GM18873 (cell line): ENCODE data around the gene HSBP1.

Experiments used
- ATAC-seq: cut with Tn5 transposase; IDR thresholded peaks from one replicate; pipeline ENCODE4 v1.9.1; 2021; ENCODE audit warnings: mild to moderate bottlenecking, moderate library complexity, moderate number of reproducible peaks; ENCODE audit not compliant: unreplicated experiment, low FRiP score

HSBP1 gene

GRCh38 chr16:83835586-83836566, 28.1 kb downstream of the HSBP1 start:
- ATAC-seq: no peak

- ATAC-seq: no peak
Measured at GRCh38 chr16:83837566-83837965, 29.8 kb downstream of the HSBP1 start.

- ATAC-seq: no peak
Measured at GRCh38 chr16:83838151-83838550, 30.4 kb downstream of the HSBP1 start.

GRCh38 chr16:83839561-83839960, 31.8 kb downstream of the HSBP1 start:
- no peak for ATAC-seq

- no peak for ATAC-seq
Measured at GRCh38 chr16:83840060-83840617, 32.4 kb downstream of the HSBP1 start.

- no peak for ATAC-seq
Measured at GRCh38 chr16:83842291-83842690, 34.5 kb downstream of the HSBP1 start.

GRCh38 chr16:83842756-83843507, 35.2 kb downstream of the HSBP1 start:
- ATAC-seq: no peak

GRCh38 chr16:83843657-83844056, 35.9 kb downstream of the HSBP1 start:
- no peak for ATAC-seq

GRCh38 chr16:83845263-83845662, 37.5 kb downstream of the HSBP1 start:
- ATAC-seq: no peak

- no peak for ATAC-seq
Measured at GRCh38 chr16:83847371-83848225, 39.8 kb downstream of the HSBP1 start.

GRCh38 chr16:83849421-83849820, 41.6 kb downstream of the HSBP1 start:
- no peak for ATAC-seq

GRCh38 chr16:83850947-83851346, 43.2 kb downstream of the HSBP1 start:
- no peak for ATAC-seq

- no peak for ATAC-seq
Measured at GRCh38 chr16:83851473-83851872, 43.7 kb downstream of the HSBP1 start.

GRCh38 chr16:83852774-83853173, 45.0 kb downstream of the HSBP1 start:
- no peak for ATAC-seq

- no peak for ATAC-seq
Measured at GRCh38 chr16:83853834-83854233, 46.1 kb downstream of the HSBP1 start.

- no peak for ATAC-seq
Measured at GRCh38 chr16:83854420-83854819, 46.6 kb downstream of the HSBP1 start.

- ATAC-seq: no peak
Measured at GRCh38 chr16:83856792-83857191, 49.0 kb downstream of the HSBP1 start.

GRCh38 chr16:83859265-83859664, 51.5 kb downstream of the HSBP1 start:
- ATAC-seq: no peak

GRCh38 chr16:83862661-83863060, 54.9 kb downstream of the HSBP1 start:
- no peak for ATAC-seq

- ATAC-seq: no peak
Measured at GRCh38 chr16:83863682-83864081, 55.9 kb downstream of the HSBP1 start.
